ENCODE measurements around the gene C10orf67.

The C10orf67 gene

GRCh38 chr10:23345861-23346260 is 1.3 kb upstream of the C10orf67 start:
- H3K27ac ChIP-seq: no peak overlapping the region
- TF ChIP-seq ZFX (IDR thresholded peaks at IDR 0.05; ENCODE audit: borderline replicate concordance) (no peak), CTCF (IDR thresholded peaks at IDR 0.05) (no peak)

DNA sequence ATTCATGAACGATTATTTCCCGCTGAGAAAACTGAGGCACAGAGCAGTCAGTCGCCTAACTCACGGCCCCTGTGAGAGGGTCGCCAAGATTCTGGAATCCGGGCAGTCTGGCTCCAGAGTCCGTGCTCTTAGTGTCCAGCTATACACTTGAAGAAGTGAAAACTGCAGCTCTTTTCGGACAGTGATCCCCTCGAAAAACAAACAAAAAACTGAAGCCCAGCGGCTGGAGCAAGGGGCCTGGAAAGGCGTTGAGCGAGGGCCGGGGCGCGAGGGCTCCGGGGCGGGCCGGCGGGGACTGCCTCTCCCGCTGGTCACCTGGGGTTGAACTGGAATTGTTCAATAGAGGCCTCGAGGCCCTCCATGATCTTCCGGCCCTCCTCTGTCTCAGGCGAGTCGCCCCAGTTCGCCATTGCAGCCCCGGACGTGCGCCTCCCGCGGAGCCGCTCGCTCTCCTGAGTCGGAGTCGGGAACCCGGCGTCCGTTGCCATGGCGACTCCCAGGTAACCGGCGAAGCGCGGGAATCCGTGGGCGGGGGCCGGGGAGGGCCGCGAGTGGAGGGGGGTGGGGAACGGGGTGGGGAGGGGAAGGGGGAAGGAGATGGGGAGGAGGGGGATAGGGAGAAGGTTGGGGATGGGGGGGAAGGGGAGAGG is 881 bp downstream of the C10orf67 start:
- no peak for TF ChIP-seq CTCF (IDR thresholded peaks at IDR 0.05)
- no peak for TF ChIP-seq ZFX (IDR thresholded peaks at IDR 0.05; ENCODE audit: borderline replicate concordance)
- no peak overlapping the region for H3K27ac ChIP-seq

- H3K27ac ChIP-seq: no peak overlapping the region
- no peak for TF ChIP-seq ZFX (IDR thresholded peaks at IDR 0.05; ENCODE audit: borderline replicate concordance)
- no peak for TF ChIP-seq CTCF (IDR thresholded peaks at IDR 0.05)
Measured at GRCh38 chr10:23342213-23342884, 2.2 kb downstream of the C10orf67 start.

DNA sequence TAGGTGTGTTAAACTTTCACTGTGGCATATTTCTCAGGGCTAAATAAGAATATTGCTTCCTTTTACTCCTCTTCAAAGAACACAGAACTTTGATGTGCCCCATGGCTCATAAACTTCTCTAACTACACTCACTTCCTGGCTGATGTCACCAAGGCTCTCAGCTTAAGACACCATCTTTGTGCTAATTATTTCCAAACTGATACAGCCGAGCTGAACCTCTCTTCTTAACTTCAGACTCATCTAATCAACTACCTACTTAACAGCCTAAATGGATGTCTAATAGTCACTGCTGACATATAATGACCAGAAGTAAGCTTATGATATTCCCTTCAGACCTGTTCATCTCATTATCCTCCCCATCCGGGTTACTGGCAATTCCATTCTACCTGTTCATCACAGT is 3.6 kb downstream of the C10orf67 start:
- no peak overlapping the region for H3K27ac ChIP-seq
- no peak for TF ChIP-seq ZFX (IDR thresholded peaks at IDR 0.05; ENCODE audit: borderline replicate concordance)
- no peak for TF ChIP-seq CTCF (IDR thresholded peaks at IDR 0.05)

DNA sequence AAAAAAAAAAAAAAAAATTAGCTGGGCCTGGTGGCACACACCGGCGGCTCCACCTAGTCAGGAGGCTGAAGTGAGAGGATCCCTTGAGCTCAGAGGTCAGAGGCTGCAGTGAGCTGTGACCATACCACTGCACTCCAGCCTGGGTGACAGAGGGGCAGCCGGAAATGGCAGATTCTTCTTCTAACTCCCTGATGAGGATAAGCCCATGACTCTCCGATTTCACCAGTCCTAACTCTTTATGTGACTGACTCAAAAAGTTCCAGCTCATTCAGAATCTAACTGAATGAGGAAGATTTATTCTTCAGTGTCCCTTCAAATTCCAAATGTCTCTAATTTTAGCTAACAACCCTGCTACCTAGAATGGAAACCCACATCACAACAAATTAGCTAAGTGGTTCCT is 4.2 kb downstream of the C10orf67 start:
- TF ChIP-seq CTCF (IDR thresholded peaks at IDR 0.05): no peak
- no peak for TF ChIP-seq ZFX (IDR thresholded peaks at IDR 0.05; ENCODE audit: borderline replicate concordance)
- no peak overlapping the region for H3K27ac ChIP-seq

DNA sequence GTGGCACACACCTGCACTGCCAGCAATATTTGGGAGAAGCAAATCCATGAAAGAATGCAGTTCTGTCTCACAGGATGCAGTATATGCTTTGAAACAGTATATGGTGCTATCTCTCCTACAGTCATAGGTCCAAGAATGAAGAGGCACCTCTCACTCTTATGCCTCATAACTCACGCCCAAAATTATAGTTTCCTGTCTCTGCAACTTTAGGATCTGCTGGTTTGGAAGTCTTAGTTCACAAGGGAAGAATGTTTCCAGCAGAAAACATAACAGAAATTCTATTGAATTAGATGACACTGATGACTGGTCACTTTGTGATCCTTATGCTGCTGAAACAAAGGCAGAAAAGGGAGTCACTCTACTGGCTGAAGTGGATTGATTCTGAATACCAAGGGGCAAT is 5.7 kb downstream of the C10orf67 start:
- TF ChIP-seq CTCF (IDR thresholded peaks at IDR 0.05) (no peak), ZFX (IDR thresholded peaks at IDR 0.05; ENCODE audit: borderline replicate concordance) (no peak)

GRCh38 chr10:23338155-23338828 is 6.3 kb downstream of the C10orf67 start:
- no peak overlapping the region for H3K27ac ChIP-seq

More for the DNA sequence above, 5.7 kb downstream of the C10orf67 start:
- no peak overlapping the region for H3K27ac ChIP-seq

More at GRCh38 chr10:23338155-23338828, 6.3 kb downstream of the C10orf67 start:
- no peak for TF ChIP-seq ZFX (IDR thresholded peaks at IDR 0.05; ENCODE audit: borderline replicate concordance)
- peak; percentile 62 for TF ChIP-seq CTCF (IDR thresholded peaks at IDR 0.05)
